GM18511 (cell line): Measurements from ENCODE around the gene SERPINA10.
"Not testable (repeated sequence)": the region's sequence is repeated elsewhere in the genome, so short reads cannot be mapped to it uniquely, and the experiment has no call there.

ENCODE experiments used
- ATAC-seq: cut with Tn5 transposase; IDR thresholded peaks from one replicate; pipeline ENCODE4 v1.9.1; 2021; ENCODE audit warnings: mild to moderate bottlenecking, moderate library complexity; ENCODE audit not compliant: unreplicated experiment

SERPINA10 gene

DNA sequence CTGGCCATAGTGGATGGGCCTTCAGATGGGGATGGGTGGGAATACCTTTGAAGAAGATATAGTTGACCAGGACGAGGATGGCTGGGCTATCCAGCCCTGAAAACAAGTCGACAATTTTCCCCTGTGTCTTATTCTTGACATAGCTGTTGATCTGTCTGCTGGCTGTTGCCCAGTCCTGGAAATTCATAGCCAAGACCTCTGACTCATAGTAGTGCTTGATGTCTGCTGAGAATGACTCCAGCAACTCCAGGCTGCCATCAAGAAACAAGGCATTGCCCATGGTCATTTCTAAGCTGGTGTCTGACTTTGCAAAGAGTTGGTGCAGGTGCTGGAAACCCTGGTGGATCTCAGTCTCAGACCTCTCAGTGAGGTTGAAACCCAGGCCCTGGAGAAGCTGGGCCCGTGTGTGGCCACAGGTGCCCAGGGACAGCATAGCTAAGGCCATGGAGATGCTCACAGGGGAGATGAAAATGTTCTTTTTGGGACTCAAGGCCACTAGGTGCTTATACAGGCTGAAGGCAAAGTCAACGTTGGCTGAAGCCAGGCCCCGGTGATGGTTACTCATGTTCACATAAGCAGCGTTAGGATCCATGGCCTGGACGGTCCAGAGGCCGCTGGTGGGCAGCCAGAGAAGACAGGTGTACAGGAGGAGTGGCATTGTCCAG is 21.1 kb upstream of the SERPINA10 start:
- ATAC-seq = no peak

DNA sequence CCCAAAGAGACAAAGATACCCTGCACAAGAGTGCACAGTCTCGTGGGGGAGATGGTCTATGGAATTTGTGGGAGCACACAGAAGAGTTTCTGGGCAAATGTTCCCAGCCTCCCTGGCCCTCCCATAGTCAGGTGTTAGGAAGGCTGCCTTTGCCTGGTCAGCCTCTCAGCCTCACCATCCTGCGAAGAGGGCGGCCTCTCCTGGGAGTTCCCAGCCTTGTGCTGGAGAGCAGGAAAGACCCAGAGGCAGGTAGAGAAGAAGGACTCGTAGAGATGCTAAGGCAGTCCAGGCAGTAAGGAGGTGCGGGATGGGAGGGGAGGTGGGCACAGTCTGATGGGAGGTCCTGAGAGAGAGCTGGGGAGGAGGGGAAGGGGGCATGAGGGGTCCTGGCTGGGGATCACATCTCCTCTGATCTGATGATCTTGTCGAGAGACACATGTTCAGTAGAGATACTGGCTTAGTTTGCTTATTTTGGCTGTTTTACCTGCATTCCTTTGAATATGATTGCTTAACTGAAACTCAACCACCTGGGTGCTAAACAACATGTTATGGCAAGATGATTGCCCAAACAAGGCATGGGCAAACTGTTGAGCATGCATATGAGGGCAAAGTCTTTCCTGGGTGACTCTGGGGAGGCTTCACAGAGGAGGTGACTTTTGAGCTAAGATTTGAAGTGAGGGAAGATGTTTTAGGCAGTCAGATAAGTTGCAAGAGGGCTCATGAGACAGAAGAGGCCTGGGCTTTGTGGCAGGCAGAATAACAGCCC is 19.6 kb upstream of the SERPINA10 start:
- no peak for ATAC-seq

DNA sequence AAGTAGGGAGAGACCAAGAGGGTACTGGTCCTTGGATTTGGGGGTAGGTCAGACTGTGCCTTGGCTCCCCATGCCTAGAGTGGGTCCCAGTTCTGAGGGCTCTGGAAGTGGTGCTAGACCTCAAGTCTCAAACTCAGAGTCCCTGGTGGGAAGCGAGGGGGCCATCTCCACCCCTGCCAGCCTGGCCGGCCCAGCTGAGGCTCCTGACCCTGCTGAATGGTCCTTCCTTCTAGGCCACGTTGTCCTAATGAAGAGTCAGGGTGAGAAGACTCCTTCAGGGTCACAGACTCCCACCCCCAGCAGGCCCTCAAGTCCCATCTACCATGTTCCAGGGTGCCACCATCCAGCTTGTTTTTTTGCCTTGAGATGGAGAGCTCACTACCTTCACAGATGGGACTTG is 17.2 kb upstream of the SERPINA10 start:
- no peak for ATAC-seq

DNA sequence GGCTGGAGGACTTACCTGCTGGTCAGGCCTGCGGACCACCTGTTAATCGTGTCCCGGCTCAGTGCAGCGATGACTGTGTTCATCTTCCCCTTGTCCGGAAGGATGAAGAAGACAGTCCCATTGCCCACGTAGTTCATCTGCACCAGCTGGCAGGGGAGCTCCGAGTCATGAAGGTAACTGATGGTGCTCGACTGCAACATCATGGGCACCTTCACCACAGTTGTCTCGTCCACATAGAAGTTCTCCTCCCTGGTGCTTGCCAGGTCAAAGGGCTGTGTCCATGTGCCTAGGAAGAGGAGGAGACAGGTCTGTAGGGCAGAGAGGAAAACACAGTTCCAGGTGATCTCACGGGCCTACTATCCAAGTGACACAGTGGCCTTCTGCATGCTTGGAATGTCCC is 16.7 kb upstream of the SERPINA10 start:
- ATAC-seq = no peak

DNA sequence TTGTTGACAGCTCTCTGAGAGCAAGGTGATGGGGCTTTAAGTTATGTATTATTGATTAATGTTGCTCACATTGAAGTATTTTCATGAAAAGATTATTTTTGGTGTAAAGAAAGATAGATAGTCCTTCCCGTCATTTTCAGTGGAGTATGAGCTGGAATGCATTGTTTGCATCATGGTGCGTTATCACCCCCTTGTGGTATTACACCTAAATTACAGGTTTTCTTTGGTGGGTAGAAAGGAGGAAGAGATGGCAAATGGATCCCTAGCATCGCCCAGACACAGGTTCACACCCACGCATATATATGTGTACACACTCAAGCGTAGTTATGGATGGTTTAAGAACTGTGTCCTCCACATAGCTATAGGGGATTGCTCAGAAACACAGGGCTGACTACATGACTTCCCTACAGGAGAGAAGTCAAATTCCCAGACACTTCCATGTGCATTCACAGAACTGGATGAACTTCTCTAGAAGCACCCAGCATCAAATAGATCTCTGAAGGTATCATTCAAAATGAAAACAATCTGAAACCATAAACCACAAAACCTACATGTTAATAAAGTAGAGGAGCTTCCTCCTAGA is 14.4 kb upstream of the SERPINA10 start:
- ATAC-seq = no peak

DNA sequence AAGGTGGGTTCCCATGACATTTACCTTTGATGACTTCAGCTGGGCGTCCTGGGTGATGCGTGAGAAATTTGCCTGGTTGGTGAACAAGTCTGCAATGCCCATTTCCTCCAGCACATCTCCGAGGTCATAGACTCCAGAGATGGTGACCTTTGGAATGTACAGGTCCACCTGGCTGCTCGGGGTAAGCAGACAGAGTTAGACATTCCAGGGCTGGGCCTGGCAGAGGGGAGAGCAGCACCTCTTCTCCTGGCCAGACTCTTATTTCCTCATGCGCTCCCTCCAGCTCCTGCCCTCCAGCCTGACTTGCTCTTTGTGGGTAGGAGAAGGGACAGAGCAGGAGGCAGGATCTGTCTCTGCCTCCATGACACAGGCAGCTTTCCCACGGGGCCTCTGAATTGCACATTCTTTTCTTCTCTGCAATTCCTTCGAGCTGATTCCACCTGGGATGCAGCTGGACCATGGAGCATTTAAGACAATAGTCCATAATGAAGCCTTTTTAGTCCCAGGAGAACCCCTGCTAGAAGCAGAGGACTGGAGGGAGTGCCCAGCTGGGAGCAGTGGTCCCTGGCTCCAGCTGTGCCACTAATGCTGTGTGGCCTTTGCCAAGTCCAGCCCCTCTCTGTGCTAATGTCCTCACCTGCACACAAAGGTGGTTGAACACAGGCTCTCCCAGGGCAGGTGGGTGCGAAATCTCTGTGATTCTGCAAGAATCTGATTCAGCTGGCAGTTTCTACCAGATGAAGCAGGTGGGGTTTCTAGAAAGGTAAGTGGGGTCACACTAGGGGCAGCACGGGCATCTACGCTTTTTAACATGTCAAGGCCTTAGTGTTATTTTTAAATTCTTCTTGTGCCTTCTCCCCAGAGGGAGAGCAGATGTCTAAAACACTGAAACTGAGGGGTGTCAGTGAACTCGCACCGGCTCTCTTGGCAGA is 13.2 kb upstream of the SERPINA10 start:
- ATAC-seq = no peak

DNA sequence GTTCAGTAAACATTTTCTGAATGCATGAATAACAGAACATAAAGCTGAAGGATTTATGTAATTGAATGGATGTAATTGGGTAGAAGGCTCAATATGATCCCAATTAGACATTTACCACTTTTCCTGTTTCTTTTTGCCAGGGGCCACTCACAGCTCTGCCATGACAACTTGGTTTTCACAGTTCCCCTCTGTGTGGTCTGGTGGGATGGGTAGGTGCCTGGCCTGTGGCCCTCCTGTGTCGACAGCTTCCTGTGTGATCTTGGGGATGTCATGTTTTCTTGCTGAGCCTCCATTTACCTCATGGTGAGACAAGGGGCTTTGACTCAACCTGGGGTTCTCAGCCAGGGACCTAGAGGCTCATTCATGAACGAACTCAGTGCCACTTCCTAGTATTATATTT is 12.6 kb upstream of the SERPINA10 start:
- ATAC-seq = no peak

DNA sequence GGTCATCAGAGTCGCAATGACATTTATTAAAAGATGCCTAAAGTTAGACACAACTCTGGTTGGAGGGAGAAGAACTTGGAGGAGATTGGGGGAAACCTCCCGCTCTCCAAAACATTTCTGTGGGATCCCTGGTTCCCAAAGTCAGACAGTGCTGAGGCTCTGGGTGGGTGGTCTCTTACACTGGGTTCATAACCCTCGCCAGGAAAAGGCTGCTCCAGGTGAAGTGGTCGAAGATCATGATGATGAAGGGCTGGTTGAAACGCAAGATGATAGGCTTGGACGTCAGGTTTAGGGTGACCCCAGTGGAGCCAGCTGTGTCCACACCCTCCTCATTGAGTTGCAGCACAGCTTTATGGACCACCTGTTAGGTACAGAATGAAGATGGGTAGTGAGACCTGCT is 11.2 kb upstream of the SERPINA10 start:
- ATAC-seq = no peak

DNA sequence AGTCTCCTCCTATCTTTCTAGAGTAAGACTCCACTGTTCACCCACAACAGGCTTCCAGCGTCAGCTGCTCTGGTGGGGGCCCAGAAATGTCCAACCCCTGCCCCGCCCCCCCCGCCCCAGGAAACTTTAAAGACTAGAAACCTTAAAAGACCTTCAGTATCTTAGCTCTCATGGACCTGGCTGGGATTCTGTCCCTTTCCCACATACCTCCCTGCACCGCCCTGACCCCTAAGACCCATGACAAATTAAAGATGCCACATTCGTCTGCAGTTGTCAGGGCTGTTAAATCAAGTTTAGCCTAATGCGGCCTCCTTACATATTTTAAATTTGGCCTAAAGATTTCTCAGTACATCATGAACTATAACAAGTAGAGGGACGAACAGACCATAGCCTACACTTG is 10.0 kb upstream of the SERPINA10 start:
- no peak for ATAC-seq

DNA sequence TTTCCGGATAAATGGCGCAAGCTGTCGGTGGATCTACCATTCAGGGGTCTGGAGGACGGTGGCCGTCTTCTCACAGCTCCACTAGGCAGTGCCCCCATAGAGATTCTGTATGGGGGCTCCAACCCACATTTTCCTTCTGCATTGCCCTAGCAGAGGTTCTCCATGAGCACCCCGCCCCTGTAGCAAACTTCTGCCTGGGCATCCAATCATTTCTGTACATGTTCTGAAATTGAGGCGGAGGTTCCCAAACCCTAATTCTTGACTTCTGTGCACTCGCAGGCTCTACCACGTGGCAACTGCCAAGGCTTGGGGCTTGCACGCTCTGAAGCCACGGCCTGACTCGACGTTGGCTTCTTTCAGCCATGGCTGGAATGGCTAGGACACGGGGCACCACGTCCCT is 5.1 kb upstream of the SERPINA10 start:
- ATAC-seq = no peak

DNA sequence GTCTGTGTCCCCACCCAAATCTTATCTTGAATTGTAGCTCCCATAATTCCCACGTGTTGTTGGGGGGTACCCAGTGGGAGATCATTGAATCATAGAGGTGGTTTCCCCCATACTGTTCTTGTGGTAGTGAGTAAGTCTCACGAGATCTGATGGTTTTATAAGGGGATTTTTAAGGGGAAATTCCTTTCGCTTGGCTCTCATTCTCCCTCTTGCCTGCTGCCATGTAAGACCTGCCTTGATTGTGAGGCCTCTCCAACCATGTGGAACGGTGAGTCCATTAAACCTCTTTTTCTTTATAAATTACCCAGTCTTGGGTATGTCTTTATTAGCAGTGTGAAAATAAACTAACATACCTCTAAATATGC is 3.1 kb upstream of the SERPINA10 start:
- not testable (repeated sequence) for ATAC-seq

DNA sequence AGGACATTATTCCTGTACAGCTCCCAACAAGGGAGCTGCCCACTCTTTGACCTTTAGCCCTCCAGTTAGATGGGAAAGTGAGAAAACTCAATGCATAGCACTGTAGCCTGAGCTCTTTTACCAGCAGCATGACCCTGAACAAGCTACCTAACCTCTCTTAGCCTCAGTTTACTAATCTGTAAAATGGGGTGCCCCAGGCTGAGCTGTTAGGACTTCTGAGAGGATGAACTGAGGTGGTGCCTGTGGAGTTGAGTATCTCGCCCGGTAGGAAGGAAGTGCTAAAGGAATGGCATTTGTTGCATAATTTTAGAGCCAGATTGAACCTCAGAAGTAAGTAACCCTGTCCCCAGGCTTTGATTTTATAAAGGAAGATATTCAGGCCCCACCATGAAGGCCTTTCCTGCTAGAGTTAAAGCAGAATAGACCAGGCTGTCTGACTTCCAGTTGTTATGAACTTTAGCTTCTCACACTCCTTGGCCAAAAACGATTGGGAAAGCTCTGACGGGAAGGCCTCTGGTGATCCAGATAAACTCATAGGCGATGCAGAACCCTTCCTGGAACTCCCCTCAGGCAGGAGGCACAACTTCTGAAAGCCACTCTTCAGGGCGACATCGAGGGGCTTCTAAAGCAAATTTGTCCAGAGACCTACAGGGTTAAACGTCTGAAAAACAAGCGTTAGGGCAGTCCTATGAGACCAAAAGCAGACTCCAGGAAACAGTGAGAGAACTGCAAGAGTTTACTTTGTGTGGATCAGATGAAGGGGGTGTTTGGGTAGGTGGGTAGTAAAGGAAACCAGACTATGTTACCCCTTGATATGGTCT is 2.5 kb upstream of the SERPINA10 start:
- ATAC-seq = no peak

DNA sequence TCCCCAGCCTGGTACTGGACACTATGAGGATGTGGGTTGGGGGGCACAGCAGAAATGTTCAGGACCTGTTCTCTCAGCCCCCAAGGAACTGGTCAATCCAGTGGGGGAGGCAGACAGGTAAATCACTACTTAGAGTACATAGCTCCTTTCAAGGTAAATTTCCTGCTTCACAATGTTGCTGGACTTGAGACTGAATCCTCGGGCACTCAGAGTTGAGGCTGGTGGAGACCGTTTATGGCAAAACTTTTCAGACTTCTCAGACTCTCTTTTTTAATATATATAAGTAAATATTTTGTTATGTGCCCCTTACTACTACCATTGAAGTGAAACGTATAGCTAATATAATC is 483 bp upstream of the SERPINA10 start:
- ATAC-seq = no peak

DNA sequence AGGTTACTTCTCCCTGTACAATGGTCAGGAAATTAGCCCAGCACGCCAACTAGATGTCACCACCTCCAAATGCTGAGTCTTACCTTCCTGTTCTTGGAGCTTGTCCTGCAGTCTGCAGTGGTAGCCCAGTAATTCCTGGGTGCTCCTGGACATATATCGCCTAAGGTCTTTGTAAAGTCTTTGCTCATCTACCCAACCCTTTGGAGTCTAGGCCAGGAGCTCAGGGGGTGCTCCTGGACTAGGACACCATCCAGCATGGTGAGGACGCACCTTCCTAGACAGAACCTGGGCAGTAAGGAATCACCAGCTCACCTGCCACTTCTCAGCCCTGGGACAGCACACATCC is 569 bp downstream of the SERPINA10 start:
- ATAC-seq = no peak

DNA sequence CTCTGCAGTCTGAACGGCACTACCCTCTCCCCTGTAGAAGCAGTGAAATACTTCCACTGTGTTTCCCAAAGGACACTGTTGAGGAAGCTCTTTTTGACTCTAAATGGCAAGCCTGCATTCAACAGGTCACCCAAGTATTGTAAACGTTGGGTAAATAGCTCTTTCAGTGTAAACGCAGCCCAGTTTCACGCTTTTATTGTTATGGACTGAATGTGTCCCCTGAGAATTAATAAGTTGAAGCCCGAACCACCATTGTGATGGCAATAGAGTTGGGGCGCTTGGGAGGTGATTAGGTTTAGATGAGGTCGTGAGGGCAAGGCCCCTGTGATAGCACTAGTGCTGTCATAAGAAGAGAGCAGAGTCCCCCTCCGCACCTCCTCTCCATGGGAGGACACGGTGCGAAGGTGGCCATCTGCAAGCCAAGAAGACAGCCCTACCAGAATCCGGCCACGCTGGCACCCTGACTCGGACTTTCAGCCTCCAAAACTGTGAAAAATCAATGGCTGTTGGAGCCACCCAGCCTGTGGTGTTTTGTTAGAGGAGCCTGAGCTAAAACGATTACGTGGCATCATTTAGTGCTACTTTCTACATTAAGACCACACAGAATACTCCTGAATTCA is 1.1 kb downstream of the SERPINA10 start:
- ATAC-seq = no peak

DNA sequence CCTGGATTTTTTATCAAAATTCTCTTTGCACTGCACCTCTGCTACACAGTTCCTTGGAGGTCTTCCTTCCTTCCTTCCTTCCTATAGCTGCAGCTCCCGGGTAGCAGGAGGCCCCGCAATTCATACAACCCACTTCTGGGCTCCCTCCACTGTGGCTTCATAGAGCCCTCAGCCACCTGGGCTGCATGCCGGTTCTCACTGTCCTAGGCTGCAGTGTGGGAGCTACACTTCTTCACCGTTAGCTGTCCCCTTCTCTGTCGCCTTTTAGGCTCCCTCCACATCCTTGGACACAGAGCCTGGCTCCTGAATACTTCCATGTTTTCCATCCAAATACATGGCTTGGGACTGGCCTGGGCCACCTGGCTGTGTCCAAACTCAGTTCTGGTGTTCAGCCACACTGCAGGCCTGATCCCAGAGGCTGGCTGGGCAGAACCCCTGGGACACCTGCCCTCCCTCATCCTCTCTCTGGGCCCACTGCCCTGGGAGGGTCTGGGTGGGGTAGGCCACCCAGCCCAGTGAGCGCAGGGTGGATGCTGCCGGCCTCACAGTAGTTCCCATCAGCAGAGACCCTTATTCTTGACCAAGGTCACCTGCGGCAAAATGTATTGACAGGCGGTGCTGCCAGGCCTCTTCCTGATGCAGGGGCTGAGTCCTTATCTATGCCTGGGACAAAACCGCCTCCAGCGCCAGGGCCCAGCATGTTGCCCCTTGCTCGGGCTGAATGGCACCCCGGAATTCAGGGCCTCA is 1.7 kb downstream of the SERPINA10 start:
- ATAC-seq = no peak

DNA sequence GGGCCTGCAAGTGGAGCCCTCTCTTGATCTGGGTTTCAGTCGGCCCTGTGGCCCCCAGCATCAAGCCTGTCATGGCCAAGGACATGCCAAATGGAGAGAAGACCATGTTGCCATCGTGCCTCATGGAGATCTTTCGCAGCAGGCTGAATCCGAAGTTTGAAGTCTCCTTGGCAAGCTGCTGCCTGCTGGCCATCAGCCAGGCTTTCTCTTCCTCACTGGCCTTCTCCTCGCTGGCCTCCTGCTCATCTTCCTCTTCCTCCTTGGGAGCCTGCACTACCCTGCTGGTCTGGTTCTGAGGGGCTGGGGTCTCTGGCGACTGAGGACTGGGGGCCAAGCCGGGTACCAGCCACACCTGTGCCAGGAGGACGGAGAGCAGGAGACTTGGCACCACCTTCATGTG is 2.9 kb downstream of the SERPINA10 start:
- no peak for ATAC-seq

DNA sequence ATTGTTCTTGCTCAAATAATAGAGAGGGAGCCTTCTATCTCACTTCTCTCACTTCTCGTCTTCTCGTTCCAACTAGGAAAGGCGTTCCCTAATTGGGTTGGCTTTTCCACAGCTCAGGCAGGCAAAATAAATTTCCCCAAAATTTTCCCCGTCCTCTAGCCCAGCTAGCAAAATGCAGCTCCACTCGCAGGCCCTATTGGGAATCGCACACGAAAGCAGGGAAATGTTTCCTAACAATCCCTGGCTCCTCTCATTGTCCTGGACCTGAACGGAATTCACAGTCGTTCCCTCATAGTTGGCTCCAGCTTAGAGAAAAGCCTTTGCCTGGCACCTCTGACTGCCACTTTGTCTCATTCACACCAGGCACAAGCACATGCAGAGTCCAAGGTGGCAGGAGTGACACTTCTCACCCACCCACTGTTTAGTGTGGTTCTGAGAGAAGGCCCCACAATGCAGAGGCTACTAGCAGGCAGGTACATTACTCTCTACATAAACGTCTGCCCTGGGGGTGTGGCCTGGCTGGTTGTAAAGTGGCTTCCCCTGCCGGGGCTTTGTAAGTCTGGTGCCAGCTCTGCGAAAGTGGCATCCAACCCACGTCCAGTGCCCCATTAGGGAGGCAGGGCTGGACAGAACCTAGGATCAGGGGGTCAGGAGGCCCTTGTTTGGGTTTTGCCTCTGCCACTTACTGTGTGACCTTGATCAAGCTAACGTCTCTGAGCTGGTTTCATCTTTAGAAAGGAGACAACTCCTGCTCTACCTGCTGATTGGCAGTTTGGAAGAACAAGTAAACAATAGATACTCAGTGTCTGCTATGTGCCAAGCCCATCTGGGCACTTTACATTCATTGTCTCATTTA is 4.2 kb downstream of the SERPINA10 start:
- no peak for ATAC-seq

DNA sequence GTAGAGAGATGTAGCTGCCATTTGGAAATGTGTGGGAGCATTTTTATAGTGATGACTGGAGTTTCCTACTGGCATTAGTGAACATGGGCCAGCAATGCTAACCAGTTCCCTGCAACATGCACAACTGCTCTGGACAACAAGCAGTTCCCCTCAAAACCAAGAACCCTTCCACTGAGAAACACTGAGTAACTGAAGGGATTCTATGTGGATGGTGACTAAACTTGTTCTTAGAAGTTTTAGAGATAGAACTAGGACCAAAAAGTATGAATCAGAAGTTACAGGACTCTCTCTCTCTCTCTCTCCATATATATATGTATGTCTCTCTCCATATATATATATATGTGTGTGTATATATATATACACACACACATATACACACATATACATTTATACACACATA is 7.9 kb downstream of the SERPINA10 start:
- no peak for ATAC-seq
